Kidney epithelial cell (primary cell): ENCODE results near the gene VMP1. TPM values are rescaled to one million over a fixed set of nuclear protein-coding genes. Genes with fewer than 3 reads are reported as not detected.

Source experiments
- DNase-seq: peaks from one replicate; pipeline ENCODE4 v3.0.0-alpha.2; 2010; ENCODE audit warnings: low read depth
- H3K27me3 ChIP-seq: 2 replicates; pipeline ENCODE4 v1.6.0; 2011; ENCODE audit warnings: low read length; ENCODE audit not compliant: control insufficient read depth, insufficient read depth
- H3K36me3 ChIP-seq: 2 replicates; pipeline ENCODE4 v1.5.1; 2011; ENCODE audit warnings: low read length; ENCODE audit not compliant: control insufficient read depth, insufficient read depth
- H3K4me3 ChIP-seq: 2 replicates; pipeline ENCODE4 v1.5.1; 2011; ENCODE audit warnings: low read depth, mild to moderate bottlenecking, control low read depth, low read length
- total RNA-seq: library from RNA; depleted of rRNA; stranded (reverse); fragments of >200 nt; gene quantifications from 2 replicates; pipeline ENCODE4 v1.2.3, GENCODE V29; 2015
- TF ChIP-seq, protein P1 (sequence below): IDR thresholded peaks from 2 replicates; pipeline ENCODE4 v1.5.1; 2011; ENCODE audit warnings: mild to moderate bottlenecking, moderate library complexity, low read length, control low read depth, inconsistent platforms; ENCODE audit not compliant: insufficient read depth, poor library complexity, severe bottlenecking

Gene VMP1
- total RNA-seq, 1 donor from 2014 or later: 224 TPM

DNA sequence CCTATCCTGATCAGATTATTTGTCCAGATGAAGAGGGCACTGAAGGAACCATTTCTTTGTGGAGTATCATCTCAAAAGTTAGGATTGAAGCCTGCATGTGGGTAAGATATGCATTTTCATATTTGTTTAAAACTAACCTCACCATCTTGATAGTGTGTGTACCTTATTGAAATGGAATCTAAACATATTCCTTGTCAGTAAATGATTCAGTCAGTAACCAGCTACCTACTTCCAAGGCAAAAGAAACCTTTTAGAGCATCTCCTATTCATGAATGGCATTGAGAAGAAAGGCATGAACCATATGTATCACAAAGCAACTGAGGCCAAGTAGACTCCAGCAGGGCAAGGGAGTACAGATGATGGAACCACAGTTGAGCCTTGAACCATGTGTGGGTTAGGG is 57.6 kb downstream of the VMP1 start:
- H3K27me3 ChIP-seq: no peaks in the 10 kb centered on the region
- no peak for DNase-seq
- no peaks in the 10 kb centered on the region for H3K36me3 ChIP-seq
- TF ChIP-seq, protein P1, sequence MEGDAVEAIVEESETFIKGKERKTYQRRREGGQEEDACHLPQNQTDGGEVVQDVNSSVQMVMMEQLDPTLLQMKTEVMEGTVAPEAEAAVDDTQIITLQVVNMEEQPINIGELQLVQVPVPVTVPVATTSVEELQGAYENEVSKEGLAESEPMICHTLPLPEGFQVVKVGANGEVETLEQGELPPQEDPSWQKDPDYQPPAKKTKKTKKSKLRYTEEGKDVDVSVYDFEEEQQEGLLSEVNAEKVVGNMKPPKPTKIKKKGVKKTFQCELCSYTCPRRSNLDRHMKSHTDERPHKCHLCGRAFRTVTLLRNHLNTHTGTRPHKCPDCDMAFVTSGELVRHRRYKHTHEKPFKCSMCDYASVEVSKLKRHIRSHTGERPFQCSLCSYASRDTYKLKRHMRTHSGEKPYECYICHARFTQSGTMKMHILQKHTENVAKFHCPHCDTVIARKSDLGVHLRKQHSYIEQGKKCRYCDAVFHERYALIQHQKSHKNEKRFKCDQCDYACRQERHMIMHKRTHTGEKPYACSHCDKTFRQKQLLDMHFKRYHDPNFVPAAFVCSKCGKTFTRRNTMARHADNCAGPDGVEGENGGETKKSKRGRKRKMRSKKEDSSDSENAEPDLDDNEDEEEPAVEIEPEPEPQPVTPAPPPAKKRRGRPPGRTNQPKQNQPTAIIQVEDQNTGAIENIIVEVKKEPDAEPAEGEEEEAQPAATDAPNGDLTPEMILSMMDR: no peak
- no peak overlapping the region for H3K4me3 ChIP-seq

GRCh38 chr17:59766491-59766890 is 59.0 kb downstream of the VMP1 start:
- TF ChIP-seq, protein P1: no peak
- no peaks in the 10 kb centered on the region for H3K27me3 ChIP-seq
- H3K36me3 ChIP-seq: no peaks in the 10 kb centered on the region
- H3K4me3 ChIP-seq: no peak overlapping the region
- DNase-seq: no peak

DNA sequence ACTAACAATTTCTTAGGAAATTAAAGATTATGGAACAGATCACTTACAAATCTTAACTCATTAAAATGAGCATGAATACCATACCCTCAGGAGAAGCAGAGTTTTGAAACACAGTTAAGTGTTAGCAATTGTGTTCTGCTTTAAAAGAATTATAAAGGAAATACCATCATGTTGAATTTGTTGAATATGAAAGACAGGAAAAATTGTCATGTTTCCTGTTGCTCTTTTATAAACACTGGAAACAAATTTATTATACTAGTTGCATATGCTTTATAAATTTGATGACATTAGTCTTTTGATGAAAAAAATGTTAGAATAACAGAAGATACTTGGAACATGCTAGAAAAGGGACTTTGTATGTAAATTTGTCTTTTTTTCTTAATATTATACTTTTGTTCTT is 59.7 kb downstream of the VMP1 start:
- H3K4me3 ChIP-seq: no peak overlapping the region
- TF ChIP-seq, protein P1: no peak
- H3K27me3 ChIP-seq: no peaks in the 10 kb centered on the region
- H3K36me3 ChIP-seq: no peaks in the 10 kb centered on the region
- no peak for DNase-seq

GRCh38 chr17:59769887-59770286 is 62.4 kb downstream of the VMP1 start:
- Histone ChIP-seq H3K4me3 (no peak overlapping the region), H3K36me3 (no peaks in the 10 kb centered on the region), H3K27me3 (no peaks in the 10 kb centered on the region)
- TF ChIP-seq, protein P1: no peak
- DNase-seq: no peak

DNA sequence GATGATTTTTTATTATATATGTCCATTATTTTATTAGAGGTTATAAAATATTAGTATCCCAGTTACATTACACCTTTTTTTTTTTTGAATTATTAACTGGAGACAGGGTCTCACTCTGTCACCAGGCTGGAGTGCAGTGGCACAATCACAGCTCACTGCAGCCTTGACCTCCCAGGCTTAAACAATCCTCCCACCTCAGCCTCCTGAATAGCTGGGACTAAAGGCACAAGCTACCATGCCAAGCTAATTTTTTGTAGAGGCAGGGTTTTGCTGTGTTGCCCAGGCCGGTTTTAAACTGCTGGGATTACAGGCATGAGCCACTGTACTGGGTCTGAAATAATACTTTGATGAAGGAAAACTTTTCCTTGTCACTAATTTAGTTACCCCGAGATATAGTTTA is 63.6 kb downstream of the VMP1 start:
- no peak for DNase-seq
- H3K4me3 ChIP-seq: no peak overlapping the region
- no peaks in the 10 kb centered on the region for H3K27me3 ChIP-seq
- TF ChIP-seq, protein P1: no peak
- H3K36me3 ChIP-seq: no peaks in the 10 kb centered on the region

DNA sequence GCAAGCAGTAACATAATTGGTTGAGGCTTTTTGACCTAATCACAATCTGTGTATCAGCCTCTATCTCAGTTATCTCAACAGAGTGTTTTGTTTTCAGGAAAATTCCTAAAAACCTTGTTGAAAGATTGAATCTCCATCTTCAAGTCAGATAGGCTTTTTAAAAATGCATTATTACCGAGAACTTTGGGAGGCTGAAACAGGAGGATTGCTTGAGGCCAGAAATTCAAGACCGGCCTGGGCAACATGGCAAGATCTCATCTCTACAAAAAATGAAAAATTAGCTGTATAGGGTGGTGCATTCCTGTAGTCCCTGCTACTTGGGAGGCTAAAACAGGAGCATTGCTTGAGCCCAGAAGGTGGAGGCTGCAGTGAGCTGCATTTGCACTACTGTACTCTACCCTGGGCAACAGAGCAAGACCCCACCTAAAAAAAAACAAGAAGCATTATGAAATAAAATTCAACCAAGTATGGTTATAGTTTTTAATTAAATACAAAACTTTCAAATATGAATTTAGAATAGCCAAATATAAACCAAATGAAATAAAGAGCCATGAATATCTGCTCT is 68.4 kb downstream of the VMP1 start:
- no peak for DNase-seq
- Histone ChIP-seq H3K27me3 (no peaks in the 10 kb centered on the region), H3K4me3 (no peak overlapping the region), H3K36me3 (no peaks in the 10 kb centered on the region)
- TF ChIP-seq, protein P1: no peak
